RWPE2 (cell line): Measurements from ENCODE around the gene PLOD2.
"Not testable (repeated sequence)": the region's sequence is repeated elsewhere in the genome, so short reads cannot be mapped to it uniquely, and the experiment has no call there.

Source experiments
- ATAC-seq: fragments of 200-7000 bp; cut with Tn5 transposase; 3 replicates; pipeline ENCODE4 v1.9.1; 2021; ENCODE audit warnings: low read depth
- DNase-seq: peaks from one replicate; pipeline ENCODE4 v3.0.0-alpha.2; 2020; ENCODE audit warnings: low spot score
- H3K27ac ChIP-seq: fragments of 450-650 bp; 2 replicates; pipeline ENCODE4 v1.5.1; 2017; ENCODE audit warnings: mild to moderate bottlenecking; ENCODE audit not compliant: poor library complexity, severe bottlenecking
- H3K27me3 ChIP-seq: fragments of 250-450 bp; sonication (Bioruptor Pico); 2 replicates; pipeline ENCODE4 v1.5.1; 2021; ENCODE audit warnings: mild to moderate bottlenecking, moderate library complexity; ENCODE audit not compliant: insufficient read depth, poor library complexity, severe bottlenecking
- H3K36me3 ChIP-seq: fragments of 250-450 bp; sonication (Bioruptor Pico); 2 replicates; pipeline ENCODE4 v1.5.1; 2020; ENCODE audit warnings: low read depth, mild to moderate bottlenecking, moderate library complexity
- H3K4me1 ChIP-seq: fragments of 250-450 bp; sonication (Bioruptor Pico); 2 replicates; pipeline ENCODE4 v1.5.1; 2021; ENCODE audit warnings: mild to moderate bottlenecking, moderate library complexity; ENCODE audit not compliant: insufficient read depth, poor library complexity, severe bottlenecking
- H3K4me3 ChIP-seq: fragments of 250-450 bp; sonication (Bioruptor Pico); 2 replicates; pipeline ENCODE4 v1.5.1; 2021; ENCODE audit warnings: mild to moderate bottlenecking, moderate library complexity; ENCODE audit not compliant: severe bottlenecking
- H3K9me3 ChIP-seq: fragments of 250-450 bp; sonication (Bioruptor Pico); 2 replicates; pipeline ENCODE4 v1.5.1; 2021; ENCODE audit warnings: mild to moderate bottlenecking, moderate library complexity; ENCODE audit not compliant: severe bottlenecking
- TF ChIP-seq, protein P1 (sequence below): fragments of 450-650 bp; IDR thresholded peaks from one replicate; pipeline ENCODE4 v1.5.1; 2017; ENCODE audit warnings: mild to moderate bottlenecking, moderate library complexity; ENCODE audit not compliant: poor library complexity, severe bottlenecking

Gene PLOD2

DNA sequence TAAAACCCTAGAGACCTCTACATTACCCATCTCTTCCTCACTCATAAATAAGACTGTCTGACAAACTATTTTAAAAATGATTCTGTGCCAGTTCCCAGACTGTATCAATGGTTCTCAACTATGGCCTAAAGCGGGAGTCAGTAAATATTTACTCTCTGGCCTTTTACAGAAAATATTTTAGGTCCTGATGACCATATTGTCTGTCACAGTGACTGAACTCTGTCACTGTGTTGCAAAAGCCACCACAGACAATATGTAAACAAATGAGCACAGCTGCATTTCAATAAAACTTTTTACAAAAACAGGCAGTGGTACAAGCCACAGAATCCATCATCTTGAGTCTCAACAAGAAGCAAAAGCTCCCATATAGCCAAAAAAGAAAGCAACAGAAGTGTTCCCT lies 45.4 kb downstream of the PLOD2 start:
- no peak overlapping the region for H3K27ac ChIP-seq
- H3K9me3 ChIP-seq: peaks cover 1% of the 10 kb centered on the region
- ATAC-seq: no peak
- H3K4me3 ChIP-seq: no peak overlapping the region
- peaks cover 95% of the 10 kb centered on the region for H3K36me3 ChIP-seq
- H3K27me3 ChIP-seq: no peaks in the 10 kb centered on the region
- TF ChIP-seq, protein P1, sequence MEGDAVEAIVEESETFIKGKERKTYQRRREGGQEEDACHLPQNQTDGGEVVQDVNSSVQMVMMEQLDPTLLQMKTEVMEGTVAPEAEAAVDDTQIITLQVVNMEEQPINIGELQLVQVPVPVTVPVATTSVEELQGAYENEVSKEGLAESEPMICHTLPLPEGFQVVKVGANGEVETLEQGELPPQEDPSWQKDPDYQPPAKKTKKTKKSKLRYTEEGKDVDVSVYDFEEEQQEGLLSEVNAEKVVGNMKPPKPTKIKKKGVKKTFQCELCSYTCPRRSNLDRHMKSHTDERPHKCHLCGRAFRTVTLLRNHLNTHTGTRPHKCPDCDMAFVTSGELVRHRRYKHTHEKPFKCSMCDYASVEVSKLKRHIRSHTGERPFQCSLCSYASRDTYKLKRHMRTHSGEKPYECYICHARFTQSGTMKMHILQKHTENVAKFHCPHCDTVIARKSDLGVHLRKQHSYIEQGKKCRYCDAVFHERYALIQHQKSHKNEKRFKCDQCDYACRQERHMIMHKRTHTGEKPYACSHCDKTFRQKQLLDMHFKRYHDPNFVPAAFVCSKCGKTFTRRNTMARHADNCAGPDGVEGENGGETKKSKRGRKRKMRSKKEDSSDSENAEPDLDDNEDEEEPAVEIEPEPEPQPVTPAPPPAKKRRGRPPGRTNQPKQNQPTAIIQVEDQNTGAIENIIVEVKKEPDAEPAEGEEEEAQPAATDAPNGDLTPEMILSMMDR: no peak
- DNase-seq: no peak
- no peaks in the 10 kb centered on the region for H3K4me1 ChIP-seq

DNA sequence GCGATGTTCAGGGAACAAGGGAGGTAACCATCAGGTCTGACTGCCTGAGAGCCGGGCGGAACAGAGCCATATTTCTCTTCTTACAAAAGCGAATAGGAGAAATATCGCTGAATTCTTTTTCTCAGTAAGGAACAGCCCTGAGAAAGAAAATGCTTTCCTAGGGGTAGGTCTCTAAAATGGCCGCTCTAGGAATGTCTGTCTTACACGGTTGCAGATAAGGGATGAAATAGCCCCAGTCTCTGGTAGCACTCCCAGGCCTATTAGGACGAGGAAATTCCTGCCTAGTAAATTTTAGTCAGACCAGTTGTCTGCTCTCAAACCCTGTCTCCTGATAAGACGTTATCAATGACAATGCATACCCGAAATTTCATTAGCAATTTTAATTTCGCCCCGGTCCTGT lies 47.2 kb downstream of the PLOD2 start:
- peaks cover 96% of the 10 kb centered on the region for H3K36me3 ChIP-seq
- H3K9me3 ChIP-seq, H3K27ac ChIP-seq, ATAC-seq, H3K4me3 ChIP-seq, H3K27me3 ChIP-seq, H3K4me1 ChIP-seq, DNase-seq: not testable (repeated sequence)

DNA sequence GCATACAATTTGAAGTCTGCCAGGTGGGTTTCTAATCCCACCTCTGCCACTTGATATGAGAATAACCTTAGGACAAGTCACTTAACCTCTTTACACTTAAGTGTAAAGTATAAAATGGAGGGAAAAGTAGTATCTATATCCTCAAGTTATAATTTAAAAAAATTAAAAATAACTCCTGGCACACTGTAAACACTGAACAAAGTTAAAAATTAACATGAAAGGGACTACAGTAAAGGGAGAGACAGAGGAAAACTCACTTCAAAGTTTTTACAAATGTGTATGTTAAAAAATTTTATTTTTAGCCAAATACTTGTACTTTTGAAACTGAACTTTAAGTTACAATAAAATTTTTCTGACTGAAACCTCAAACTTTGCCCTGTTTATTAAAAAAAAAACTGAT lies 49.6 kb downstream of the PLOD2 start:
- H3K36me3 ChIP-seq: peaks cover 91% of the 10 kb centered on the region
- DNase-seq (no peak), ATAC-seq (no peak)
- no peaks in the 10 kb centered on the region for H3K27me3 ChIP-seq
- TF ChIP-seq, protein P1: no peak
- no peak overlapping the region for H3K27ac ChIP-seq
- H3K9me3 ChIP-seq: peaks cover 1% of the 10 kb centered on the region
- H3K4me1 ChIP-seq: no peaks in the 10 kb centered on the region
- H3K4me3 ChIP-seq: no peak overlapping the region

DNA sequence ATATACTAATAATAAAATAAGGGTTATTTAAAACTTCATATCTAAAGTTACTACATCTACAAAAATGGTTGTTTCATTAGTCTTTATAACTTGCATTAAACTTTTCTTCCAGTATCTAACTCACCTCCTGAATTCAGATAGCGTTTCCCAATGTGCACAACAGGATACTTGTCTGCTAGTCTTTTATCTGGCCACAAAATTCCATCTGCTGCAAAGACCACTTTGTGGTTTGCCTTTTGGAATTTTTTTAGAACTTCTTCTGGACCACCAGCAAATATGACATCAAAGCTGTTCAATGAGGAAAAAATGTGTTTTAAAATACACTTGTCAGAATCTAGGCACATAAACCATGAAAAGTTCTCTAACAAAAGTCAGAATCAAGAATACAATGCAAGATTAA lies 50.8 kb downstream of the PLOD2 start:
- TF ChIP-seq, protein P1: no peak

DNA sequence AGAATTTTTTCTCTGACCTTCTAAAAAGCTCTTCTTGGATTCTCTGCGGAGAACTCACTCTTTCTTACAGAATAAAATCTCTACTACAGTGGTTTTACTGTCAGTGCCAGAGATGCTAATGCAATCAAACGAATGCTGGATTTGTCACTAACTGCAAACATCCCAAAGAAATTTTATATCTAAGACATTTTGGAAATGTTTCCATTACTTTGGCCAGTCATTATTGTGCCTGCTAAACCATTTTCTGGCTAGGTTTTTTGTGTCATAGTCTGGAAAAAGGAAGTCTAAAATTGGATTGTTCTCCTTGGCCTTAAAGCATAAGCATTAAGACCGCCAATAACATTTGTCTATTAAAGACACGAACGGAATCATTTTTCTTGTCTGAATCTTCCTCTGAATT lies 54.0 kb downstream of the PLOD2 start:
- TF ChIP-seq, protein P1: no peak
- no peaks in the 10 kb centered on the region for H3K27me3 ChIP-seq
- DNase-seq (no peak), ATAC-seq (no peak)
- H3K4me1 ChIP-seq: no peaks in the 10 kb centered on the region
- H3K27ac ChIP-seq: no peak overlapping the region
- H3K4me3 ChIP-seq: no peak overlapping the region
- H3K9me3 ChIP-seq: no peaks in the 10 kb centered on the region
- peaks cover 96% of the 10 kb centered on the region for H3K36me3 ChIP-seq

More for the DNA sequence above, 50.8 kb downstream of the PLOD2 start:
- peaks cover 91% of the 10 kb centered on the region for H3K36me3 ChIP-seq
- H3K9me3 ChIP-seq: peaks cover 1% of the 10 kb centered on the region
- H3K27me3 ChIP-seq: no peaks in the 10 kb centered on the region
- DNase-seq: no peak
- no peak for ATAC-seq
- H3K27ac ChIP-seq: no peak overlapping the region
- no peaks in the 10 kb centered on the region for H3K4me1 ChIP-seq
- H3K4me3 ChIP-seq: no peak overlapping the region

DNA sequence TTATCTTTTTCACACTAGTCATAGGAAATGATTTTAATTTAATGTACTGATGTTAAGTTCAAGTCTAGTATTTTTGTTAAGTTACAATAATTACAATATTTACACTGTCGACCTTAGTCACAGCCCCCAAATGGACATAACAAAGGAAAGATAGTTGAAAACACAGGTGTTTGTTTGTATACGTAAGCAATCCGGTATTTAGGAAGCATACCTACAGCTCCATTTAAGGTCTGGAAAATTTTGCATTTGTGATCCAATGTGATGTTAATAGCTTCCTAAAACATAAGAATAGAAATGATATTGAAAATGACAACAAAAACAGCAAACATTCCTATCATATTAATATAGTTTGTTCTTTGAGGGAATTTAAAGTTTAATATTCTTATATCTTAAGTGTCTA lies 56.9 kb downstream of the PLOD2 start:
- peaks cover 87% of the 10 kb centered on the region for H3K36me3 ChIP-seq
- DNase-seq (no peak), ATAC-seq (no peak)
- no peak overlapping the region for H3K27ac ChIP-seq
- no peaks in the 10 kb centered on the region for H3K9me3 ChIP-seq
- no peaks in the 10 kb centered on the region for H3K27me3 ChIP-seq
- no peak overlapping the region for H3K4me3 ChIP-seq
- TF ChIP-seq, protein P1: no peak
- H3K4me1 ChIP-seq: no peaks in the 10 kb centered on the region
